Nephron progenitor cell (in vitro differentiated cells): ENCODE results near the gene PTPN21.

Experiments used
- DNase-seq: peaks from one replicate; pipeline ENCODE4 v3.0.0; 2021
- H3K27ac Mint-ChIP-seq: 2 replicates; pipeline ENCODE4 v1.8.0; 2021; ENCODE audit warnings: mild to moderate bottlenecking, moderate library complexity, mixed read lengths
- H3K27me3 Mint-ChIP-seq: 2 replicates; pipeline ENCODE4 v1.8.0; 2021; ENCODE audit warnings: mild to moderate bottlenecking, low read depth, mixed read lengths; ENCODE audit not compliant: poor library complexity
- H3K36me3 Mint-ChIP-seq: 2 replicates; pipeline ENCODE4 v1.8.0; 2021; ENCODE audit warnings: low read depth, mixed read lengths
- H3K4me1 Mint-ChIP-seq: 2 replicates; pipeline ENCODE4 v1.8.0; 2021; ENCODE audit warnings: mixed read lengths
- H3K4me3 Mint-ChIP-seq: 2 replicates; pipeline ENCODE4 v1.8.0; 2021; ENCODE audit warnings: mild to moderate bottlenecking, moderate library complexity, mixed read lengths
- H3K9me3 Mint-ChIP-seq: 2 replicates; pipeline ENCODE4 v1.8.0; 2021; ENCODE audit warnings: mild to moderate bottlenecking, moderate library complexity, mixed read lengths
- TF ChIP-seq, protein P1 (sequence below): fragments of 200-600 bp; sonication (generic); IDR thresholded peaks from 2 replicates; pipeline ENCODE4 v1.5.0; 2021; ENCODE audit warnings: antibody characterized with exemption

The PTPN21 gene

DNA sequence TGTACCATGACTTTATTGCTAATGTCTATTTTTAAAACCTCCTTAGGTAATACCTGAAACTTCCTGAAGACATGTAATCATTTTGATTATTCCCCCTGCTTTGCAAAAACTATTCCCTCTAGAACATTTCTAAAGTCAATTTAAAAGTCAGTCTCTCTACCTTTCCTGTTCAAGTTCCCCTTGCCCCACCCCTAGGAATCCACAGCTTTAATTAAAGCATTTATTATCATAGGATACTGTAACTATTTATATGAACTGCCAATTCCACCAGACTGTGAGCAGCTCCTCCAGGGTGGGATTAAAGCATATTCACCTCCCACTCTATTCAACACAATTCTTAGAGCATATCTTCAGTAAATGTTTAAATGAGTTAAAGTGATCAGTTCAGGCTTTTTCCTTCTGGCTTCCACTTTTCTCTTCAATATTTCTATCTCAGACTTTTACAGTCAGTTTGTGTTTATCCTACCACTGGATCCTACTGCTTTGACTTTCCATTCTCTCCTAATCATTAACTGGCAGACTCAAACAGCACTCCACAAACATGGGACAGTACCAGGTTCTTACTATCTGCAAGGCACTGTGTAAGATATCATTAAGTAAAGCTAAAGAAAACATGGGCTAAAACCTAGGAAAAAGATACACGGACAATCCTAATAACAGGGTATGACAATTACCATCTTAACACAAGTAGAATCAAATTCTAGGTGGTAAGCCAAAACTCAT, 39.1 kb downstream of the PTPN21 start:
- Mint-ChIP-seq H3K9me3 (no peaks in the 10 kb centered on the region), H3K4me1 (peaks cover 36% of the 10 kb centered on the region), H3K4me3 (peak overlapping the region; percentile 39), H3K27me3 (no peaks in the 10 kb centered on the region), H3K36me3 (peaks cover 37% of the 10 kb centered on the region), H3K27ac (peak overlapping the region; percentile 98)
- TF ChIP-seq, protein P1, sequence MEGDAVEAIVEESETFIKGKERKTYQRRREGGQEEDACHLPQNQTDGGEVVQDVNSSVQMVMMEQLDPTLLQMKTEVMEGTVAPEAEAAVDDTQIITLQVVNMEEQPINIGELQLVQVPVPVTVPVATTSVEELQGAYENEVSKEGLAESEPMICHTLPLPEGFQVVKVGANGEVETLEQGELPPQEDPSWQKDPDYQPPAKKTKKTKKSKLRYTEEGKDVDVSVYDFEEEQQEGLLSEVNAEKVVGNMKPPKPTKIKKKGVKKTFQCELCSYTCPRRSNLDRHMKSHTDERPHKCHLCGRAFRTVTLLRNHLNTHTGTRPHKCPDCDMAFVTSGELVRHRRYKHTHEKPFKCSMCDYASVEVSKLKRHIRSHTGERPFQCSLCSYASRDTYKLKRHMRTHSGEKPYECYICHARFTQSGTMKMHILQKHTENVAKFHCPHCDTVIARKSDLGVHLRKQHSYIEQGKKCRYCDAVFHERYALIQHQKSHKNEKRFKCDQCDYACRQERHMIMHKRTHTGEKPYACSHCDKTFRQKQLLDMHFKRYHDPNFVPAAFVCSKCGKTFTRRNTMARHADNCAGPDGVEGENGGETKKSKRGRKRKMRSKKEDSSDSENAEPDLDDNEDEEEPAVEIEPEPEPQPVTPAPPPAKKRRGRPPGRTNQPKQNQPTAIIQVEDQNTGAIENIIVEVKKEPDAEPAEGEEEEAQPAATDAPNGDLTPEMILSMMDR, result no peak
- no peak for DNase-seq

DNA sequence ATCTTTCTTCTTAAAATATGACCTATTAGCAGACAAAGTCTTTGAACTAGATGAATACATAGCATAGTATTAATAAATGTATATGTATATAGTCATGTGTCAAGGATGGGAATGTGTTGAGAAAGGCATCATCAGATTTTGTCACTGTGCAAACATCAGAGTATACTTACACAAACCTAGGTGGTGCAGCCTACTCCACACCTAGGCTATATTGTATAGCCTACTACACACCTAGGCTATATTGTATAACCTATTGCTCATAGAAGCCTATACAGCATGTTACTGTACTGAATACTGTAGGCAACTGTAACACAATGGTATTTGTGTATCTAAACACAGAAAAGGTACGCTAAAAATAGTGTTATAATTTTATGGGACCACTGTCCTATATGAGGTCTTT, 47.6 kb downstream of the PTPN21 start:
- H3K9me3 Mint-ChIP-seq, result no peaks in the 10 kb centered on the region
- DNase-seq, result no peak
- H3K27me3 Mint-ChIP-seq, result no peaks in the 10 kb centered on the region
- TF ChIP-seq, protein P1, result no peak
- no peaks in the 10 kb centered on the region for H3K4me1 Mint-ChIP-seq
- no peak overlapping the region for H3K4me3 Mint-ChIP-seq
- no peak overlapping the region for H3K27ac Mint-ChIP-seq
- H3K36me3 Mint-ChIP-seq, result peaks cover 36% of the 10 kb centered on the region

DNA sequence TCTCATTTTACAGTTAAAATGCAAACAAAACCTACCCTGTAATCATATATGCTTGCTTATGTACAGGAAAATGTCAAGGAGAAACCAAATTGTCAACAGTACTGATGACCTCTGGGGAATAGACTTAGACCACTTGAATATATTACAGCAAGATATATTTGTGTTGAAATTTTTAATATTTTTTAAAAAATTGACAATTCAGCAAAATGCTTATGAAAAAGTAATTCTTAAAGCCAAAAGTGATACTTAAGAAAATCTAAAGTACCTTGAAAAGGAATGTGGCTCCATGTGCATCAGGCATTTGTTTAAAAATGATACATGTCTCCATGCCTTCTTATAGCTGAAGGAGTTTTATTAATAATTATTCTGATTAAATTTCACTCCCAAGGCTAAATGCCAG, 49.2 kb downstream of the PTPN21 start:
- no peaks in the 10 kb centered on the region for H3K4me1 Mint-ChIP-seq
- TF ChIP-seq, protein P1, result no peak
- no peak overlapping the region for H3K27ac Mint-ChIP-seq
- no peak for DNase-seq
- H3K4me3 Mint-ChIP-seq, result no peak overlapping the region
- H3K36me3 Mint-ChIP-seq, result peaks cover 40% of the 10 kb centered on the region
- no peaks in the 10 kb centered on the region for H3K9me3 Mint-ChIP-seq
- no peaks in the 10 kb centered on the region for H3K27me3 Mint-ChIP-seq

DNA sequence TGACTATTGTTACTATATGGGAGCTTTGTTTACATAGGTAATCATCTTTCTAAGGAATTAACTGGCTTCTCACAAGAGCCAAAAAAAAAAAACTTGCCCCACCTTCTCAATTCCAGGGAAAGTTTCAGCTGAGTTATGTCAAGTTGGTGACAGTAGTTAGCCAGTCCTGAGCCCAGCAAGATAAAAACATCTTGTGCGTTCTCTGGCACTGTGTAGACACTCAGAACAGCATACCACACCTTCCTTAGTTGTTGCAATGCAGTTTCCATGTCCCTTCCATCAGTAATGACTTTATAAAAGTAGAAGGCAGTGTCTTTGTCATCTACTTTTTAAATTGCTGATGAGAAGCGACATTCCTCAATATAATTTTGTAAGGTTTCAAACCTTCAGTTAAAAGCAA, 50.2 kb downstream of the PTPN21 start:
- Mint-ChIP-seq H3K27me3 (no peaks in the 10 kb centered on the region), H3K4me1 (no peaks in the 10 kb centered on the region), H3K9me3 (no peaks in the 10 kb centered on the region), H3K4me3 (no peak overlapping the region), H3K27ac (peak overlapping the region; percentile 19), H3K36me3 (peaks cover 38% of the 10 kb centered on the region)
- no peak for DNase-seq
- TF ChIP-seq, protein P1, result no peak

DNA sequence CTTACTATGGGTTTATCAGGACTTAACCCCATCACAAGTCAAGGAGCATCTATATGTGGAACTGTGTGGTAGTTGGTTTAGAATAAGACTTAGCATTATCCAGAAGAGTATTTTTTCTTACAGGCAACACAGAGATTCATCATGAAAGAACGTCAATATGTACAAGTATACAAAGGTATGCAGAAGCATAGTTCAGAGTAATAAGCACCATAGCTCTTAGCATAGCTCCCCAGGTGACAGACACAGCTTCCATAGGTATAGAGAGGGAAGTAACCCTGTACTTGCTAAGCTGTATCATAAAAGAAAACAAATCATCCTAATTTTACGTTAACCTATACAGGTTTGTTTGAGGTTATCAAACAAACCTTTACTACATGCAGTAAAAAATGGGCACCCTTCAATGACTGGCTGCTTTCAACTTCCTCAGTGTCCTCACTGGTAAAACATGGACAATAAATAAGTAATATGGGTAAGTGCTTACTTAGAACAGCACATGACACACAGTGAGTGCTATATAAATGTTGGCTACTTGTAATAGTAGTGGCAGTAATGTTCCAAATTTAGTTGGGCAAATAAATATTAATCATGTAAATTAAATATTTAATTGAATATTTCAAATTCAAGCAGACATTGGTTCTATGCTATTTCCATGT, 50.9 kb downstream of the PTPN21 start:
- peaks cover 39% of the 10 kb centered on the region for H3K36me3 Mint-ChIP-seq
- no peaks in the 10 kb centered on the region for H3K27me3 Mint-ChIP-seq
- no peaks in the 10 kb centered on the region for H3K9me3 Mint-ChIP-seq
- TF ChIP-seq, protein P1, result no peak
- no peak overlapping the region for H3K4me3 Mint-ChIP-seq
- no peak for DNase-seq
- no peak overlapping the region for H3K27ac Mint-ChIP-seq
- H3K4me1 Mint-ChIP-seq, result peaks cover 5% of the 10 kb centered on the region

DNA sequence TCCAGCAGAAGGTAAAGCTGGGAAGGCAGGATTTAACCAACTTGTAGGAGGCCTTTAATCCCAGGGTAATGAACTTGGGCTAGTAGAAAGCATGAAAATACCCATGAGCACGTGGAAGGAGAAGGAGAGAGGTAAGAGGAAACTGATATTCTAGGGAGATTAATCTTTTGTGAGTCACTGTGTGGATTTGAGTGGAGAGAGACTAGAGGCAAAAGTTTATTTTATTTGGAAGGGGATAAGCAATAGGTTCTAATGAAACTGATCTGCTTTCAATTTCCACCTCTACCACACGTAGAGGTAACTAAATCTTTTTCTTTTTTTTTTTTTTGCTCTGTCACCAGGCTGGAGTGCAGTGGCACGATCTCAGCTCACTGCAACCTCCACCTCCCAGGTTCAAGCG, 52.1 kb downstream of the PTPN21 start:
- TF ChIP-seq, protein P1, result no peak
- Mint-ChIP-seq H3K9me3 (no peaks in the 10 kb centered on the region), H3K4me1 (peaks cover 9% of the 10 kb centered on the region), H3K27ac (peak overlapping the region; percentile 52), H3K36me3 (peaks cover 44% of the 10 kb centered on the region), H3K27me3 (no peaks in the 10 kb centered on the region), H3K4me3 (no peak overlapping the region)
- no peak for DNase-seq
